SU-DHL-6 (cell line): ENCODE results near the gene SNED1.
A peak's percentile ranks its signal among the peaks of the same experiment; 100 is the strongest.

Source experiments
- H2AFZ ChIP-seq: fragments of 200-600 bp; sonication (generic); 2 replicates; pipeline ENCODE4 v1.6.1; 2014; ENCODE audit warnings: low read depth, mild to moderate bottlenecking, moderate library complexity, mixed read lengths, antibody characterized with exemption, low read length; ENCODE audit not compliant: severe bottlenecking
- H3F3A ChIP-seq: fragments of 200-600 bp; shearing (Covaris generic); 2 replicates; pipeline ENCODE4 v1.6.0; 2016; ENCODE audit warnings: antibody characterized with exemption, mild to moderate bottlenecking; ENCODE audit not compliant: insufficient read depth
- H3K27ac ChIP-seq: fragments of 200-600 bp; sonication (generic); 2 replicates; pipeline ENCODE4 v1.5.1; 2016; ENCODE audit warnings: low read depth, mild to moderate bottlenecking, low read length, moderate library complexity, mixed read lengths
- H3K27me3 ChIP-seq: fragments of 200-600 bp; sonication (generic), shearing (Covaris generic); 2 replicates; pipeline ENCODE4 v1.6.0; 2014; ENCODE audit warnings: mild to moderate bottlenecking, low read length
- H3K36me3 ChIP-seq: fragments of 200-600 bp; sonication (generic); 2 replicates; pipeline ENCODE4 v1.6.1; 2014; ENCODE audit warnings: mild to moderate bottlenecking, low read length, mixed read lengths
- H3K4me2 ChIP-seq: fragments of 300-600, 200-600 bp; shearing (Covaris generic), sonication (generic); 2 replicates; pipeline ENCODE4 v1.6.0; 2014; ENCODE audit warnings: low read length, low read depth, mild to moderate bottlenecking; ENCODE audit not compliant: poor library complexity, severe bottlenecking
- H3K4me3 ChIP-seq: fragments of 200-600 bp; sonication (generic); 2 replicates; pipeline ENCODE4 v1.5.1; 2014; ENCODE audit warnings: antibody characterized with exemption, low read length, mild to moderate bottlenecking, mixed read lengths; ENCODE audit not compliant: insufficient read depth, poor library complexity, severe bottlenecking
- H3K79me2 ChIP-seq: fragments of 200-600 bp; sonication (generic); 2 replicates; pipeline ENCODE4 v1.6.1; 2014; ENCODE audit warnings: mild to moderate bottlenecking, low read length, moderate library complexity; ENCODE audit not compliant: insufficient read depth
- H3K9ac ChIP-seq: fragments of 200-600 bp; sonication (generic); 2 replicates; pipeline ENCODE4 v1.7.0; 2014; ENCODE audit warnings: mild to moderate bottlenecking, low read length
- H3K9me2 ChIP-seq: fragments of 200-600 bp; sonication (generic); replicated peaks from 2 replicates; pipeline ENCODE4 v1.6.1; 2014; ENCODE audit warnings: low read length; ENCODE audit not compliant: insufficient read depth
- H3K9me3 ChIP-seq: fragments of 200-600 bp; sonication (generic); 2 replicates; pipeline ENCODE4 v1.6.1; 2014; ENCODE audit warnings: low read length, mixed read lengths; ENCODE audit not compliant: insufficient read depth
- H4K20me1 ChIP-seq: fragments of 200-600 bp; sonication (generic); 2 replicates; pipeline ENCODE4 v1.6.1; 2014; ENCODE audit warnings: low read depth, mild to moderate bottlenecking, antibody characterized with exemption, low read length, moderate library complexity, mixed read lengths
- EZH2phosphoT487 ChIP-seq: fragments of 200-600 bp; sonication (generic), shearing (Covaris generic); conservative IDR thresholded peaks from 2 replicates; pipeline ENCODE4 v1.6.1; 2018; ENCODE audit warnings: mild to moderate bottlenecking, antibody characterized with exemption, low read length, moderate library complexity, mixed read lengths
- TF ChIP-seq, protein P1 (sequence below): fragments of 200-600 bp; sonication (generic); IDR thresholded peaks from one replicate; pipeline ENCODE4 v1.5.1; 2017; ENCODE audit warnings: antibody characterized with exemption, mild to moderate bottlenecking, low read length, moderate library complexity; ENCODE audit not compliant: insufficient read depth, poor library complexity, severe bottlenecking

Gene SNED1

GRCh38 chr2:241041589-241042158, 43.3 kb downstream of the SNED1 start:
- H3K9ac ChIP-seq = peak overlapping the region; percentile 23; the same call in 1 of the 2 replicates

DNA sequence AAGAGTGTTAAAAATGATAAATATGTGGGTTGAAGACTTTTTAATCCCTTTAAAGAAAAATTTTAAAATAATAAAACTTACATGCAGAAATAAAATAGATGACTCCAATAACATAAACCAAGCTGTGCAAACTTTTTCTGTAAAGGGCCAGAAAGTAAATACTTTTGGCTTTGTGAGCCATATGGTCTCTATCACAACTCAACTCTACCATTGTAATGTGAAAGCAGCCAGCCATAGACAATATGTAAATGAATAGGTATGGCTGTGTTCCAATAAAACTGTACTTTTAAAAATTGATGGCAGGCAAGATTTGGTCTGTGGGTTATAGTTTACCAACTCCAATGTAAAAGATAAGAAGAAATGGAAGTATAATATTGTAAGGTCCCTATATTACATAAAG, 45.2 kb downstream of the SNED1 start:
- H3K36me3 ChIP-seq = 0 out of 2 replicates have a peak, but pooled peaks cover 3% of the 10 kb centered on the region
- no peak overlapping the region for H3K9ac ChIP-seq
- TF ChIP-seq, protein P1, sequence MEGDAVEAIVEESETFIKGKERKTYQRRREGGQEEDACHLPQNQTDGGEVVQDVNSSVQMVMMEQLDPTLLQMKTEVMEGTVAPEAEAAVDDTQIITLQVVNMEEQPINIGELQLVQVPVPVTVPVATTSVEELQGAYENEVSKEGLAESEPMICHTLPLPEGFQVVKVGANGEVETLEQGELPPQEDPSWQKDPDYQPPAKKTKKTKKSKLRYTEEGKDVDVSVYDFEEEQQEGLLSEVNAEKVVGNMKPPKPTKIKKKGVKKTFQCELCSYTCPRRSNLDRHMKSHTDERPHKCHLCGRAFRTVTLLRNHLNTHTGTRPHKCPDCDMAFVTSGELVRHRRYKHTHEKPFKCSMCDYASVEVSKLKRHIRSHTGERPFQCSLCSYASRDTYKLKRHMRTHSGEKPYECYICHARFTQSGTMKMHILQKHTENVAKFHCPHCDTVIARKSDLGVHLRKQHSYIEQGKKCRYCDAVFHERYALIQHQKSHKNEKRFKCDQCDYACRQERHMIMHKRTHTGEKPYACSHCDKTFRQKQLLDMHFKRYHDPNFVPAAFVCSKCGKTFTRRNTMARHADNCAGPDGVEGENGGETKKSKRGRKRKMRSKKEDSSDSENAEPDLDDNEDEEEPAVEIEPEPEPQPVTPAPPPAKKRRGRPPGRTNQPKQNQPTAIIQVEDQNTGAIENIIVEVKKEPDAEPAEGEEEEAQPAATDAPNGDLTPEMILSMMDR = no peak
- TF ChIP-seq EZH2phosphoT487 = no peak
- no peak overlapping the region for H2AFZ ChIP-seq
- no peak overlapping the region for H3K4me2 ChIP-seq
- H3K27ac ChIP-seq = no peak overlapping the region
- H3K79me2 ChIP-seq = no peaks in the 10 kb centered on the region
- H4K20me1 ChIP-seq = no peaks in the 10 kb centered on the region
- H3K9me2 ChIP-seq = no peaks in the 10 kb centered on the region
- H3K27me3 ChIP-seq = no peaks in the 10 kb centered on the region
- no peak overlapping the region for H3K4me3 ChIP-seq
- peaks cover 8% of the 10 kb centered on the region; the same call in 1 of the 2 replicates for H3F3A ChIP-seq
- no peaks in the 10 kb centered on the region for H3K9me3 ChIP-seq

More at GRCh38 chr2:241041589-241042158, 43.3 kb downstream of the SNED1 start:
- Histone ChIP-seq H3K4me2 (peak overlapping the region; percentile 28), H3K79me2 (no peaks in the 10 kb centered on the region), H3K27ac (peak overlapping the region; percentile 81), H3F3A (peaks cover 8% of the 10 kb centered on the region; the same call in 1 of the 2 replicates), H3K9me3 (no peaks in the 10 kb centered on the region), H3K4me3 (no peak overlapping the region), H3K9me2 (no peaks in the 10 kb centered on the region), H3K27me3 (no peaks in the 10 kb centered on the region), H3K36me3 (0 out of 2 replicates have a peak, but pooled peaks cover 3% of the 10 kb centered on the region), H2AFZ (no peak overlapping the region), H4K20me1 (no peaks in the 10 kb centered on the region)
- TF ChIP-seq EZH2phosphoT487 = no peak
- TF ChIP-seq, protein P1 = no peak

GRCh38 chr2:241047253-241048010, 49.0 kb downstream of the SNED1 start:
- H2AFZ ChIP-seq = no peak overlapping the region
- H3K36me3 ChIP-seq = 0 out of 2 replicates have a peak, but pooled peaks cover 3% of the 10 kb centered on the region
- no peak overlapping the region for H3K4me3 ChIP-seq
- H3K4me2 ChIP-seq = no peak overlapping the region
- TF ChIP-seq EZH2phosphoT487 = no peak
- TF ChIP-seq, protein P1 = no peak
- no peaks in the 10 kb centered on the region for H3K9me2 ChIP-seq
- no peak overlapping the region for H3K27ac ChIP-seq
- no peaks in the 10 kb centered on the region for H3K79me2 ChIP-seq
- no peaks in the 10 kb centered on the region for H4K20me1 ChIP-seq
- H3K9me3 ChIP-seq = no peaks in the 10 kb centered on the region
- H3K9ac ChIP-seq = no peak overlapping the region
- H3K27me3 ChIP-seq = no peaks in the 10 kb centered on the region
- H3F3A ChIP-seq = 0 out of 2 replicates have a peak, but pooled peaks cover 3% of the 10 kb centered on the region
